Motor neuron (in vitro differentiated cells): ENCODE measurements around the gene IMMP2L. TPM values are rescaled to one million over a fixed set of nuclear protein-coding genes. Genes with fewer than 3 reads are reported as not detected.
"Not testable (repeated sequence)": the region's sequence is repeated elsewhere in the genome, so short reads cannot be mapped to it uniquely, and the experiment has no call there.

Experiments
- ATAC-seq, 8 experiments: fragments of 200-7000 bp; cut with Tn5 transposase; replicated peaks in 6 of 8; 2 replicates each; pipeline ENCODE4 v1.8.0; 2021; ENCODE audit warnings: mild to moderate bottlenecking in 8 of 8, moderate library complexity in 8 of 8
- H3K27ac ChIP-seq, 2 donors: fragments of 250-450 bp; sonication (Bioruptor Pico); 2 replicates each; pipeline ENCODE4 v1.9.0; 2021; ENCODE audit warnings: antibody characterized with exemption in 2 of 2, mild to moderate bottlenecking in 2 of 2, moderate library complexity in 1 of 2
- H3K4me1 ChIP-seq, 2 donors: fragments of 250-450 bp; sonication (Bioruptor Pico); replicated peaks in 1 of 2; 2 replicates each; pipeline ENCODE4 v1.6.1; 2021; ENCODE audit warnings: antibody characterized with exemption in 2 of 2, mild to moderate bottlenecking in 2 of 2, moderate library complexity in 1 of 2
- H3K4me3 ChIP-seq, 5 donors: fragments of 250-450 bp; sonication (Bioruptor Pico); 2 replicates each; pipeline ENCODE4 v1.9.0; 2021; ENCODE audit warnings: antibody characterized with exemption in 5 of 5, mild to moderate bottlenecking in 5 of 5, moderate library complexity in 4 of 5
- WGBS, 10 experiments: fragments of 450-650 bp; shearing (Covaris generic); methylation state at CpG; one replicate each; pipeline ENCODE4 v1.0.0; 2022; 5-methylcytosine and 5-hydroxymethylcytosine counted together
- in situ Hi-C, 9 experiments: fragments of 400-800 bp; cut with MboI; loops; one replicate each; pipeline ENCODE4 v1.15.0; 2021; ENCODE audit warnings: low sequenced_read_pairs in 9 of 9, low pct_unique_long_range_greater_than_20kb in 2 of 9; ENCODE audit not compliant: unreplicated experiment in 9 of 9
- total RNA-seq, 8 experiments: library from RNA; unstranded; fragments of 300-600 nt; gene quantifications; 2 replicates each; pipeline versions ENCODE4 v1.2.3 to v1.2.4, GENCODE V29; 2022

Gene IMMP2L
- total RNA-seq, 8 experiments from 2014 or later: 9.9 to 78.5 (median 19.3) TPM

DNA sequence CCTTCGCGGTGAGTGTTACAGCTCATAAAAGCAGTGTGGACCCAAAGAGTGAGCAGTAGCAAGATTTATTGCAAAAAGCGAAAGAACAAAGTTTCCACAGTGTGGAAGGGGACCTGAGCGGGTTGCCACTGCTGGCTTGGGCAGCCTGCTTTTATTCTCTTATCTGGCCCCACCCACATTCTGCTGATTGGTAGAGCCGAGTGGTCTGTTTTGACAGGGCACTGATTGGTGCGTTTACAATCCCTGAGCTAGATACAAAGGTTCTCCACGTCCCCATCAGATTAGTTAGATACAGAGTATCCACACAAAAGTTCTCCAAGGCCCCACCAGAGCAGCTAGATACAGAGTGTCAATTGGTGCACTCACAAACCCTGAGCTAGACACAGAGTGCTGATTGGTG, 18.9 kb upstream of the IMMP2L start:
- ATAC-seq, in situ Hi-C loops, H3K27ac ChIP-seq, H3K4me3 ChIP-seq, H3K4me1 ChIP-seq: not testable (repeated sequence)
- WGBS, 10 experiments: no CpG with 5 or more reads among the region's 7 CpGs

DNA sequence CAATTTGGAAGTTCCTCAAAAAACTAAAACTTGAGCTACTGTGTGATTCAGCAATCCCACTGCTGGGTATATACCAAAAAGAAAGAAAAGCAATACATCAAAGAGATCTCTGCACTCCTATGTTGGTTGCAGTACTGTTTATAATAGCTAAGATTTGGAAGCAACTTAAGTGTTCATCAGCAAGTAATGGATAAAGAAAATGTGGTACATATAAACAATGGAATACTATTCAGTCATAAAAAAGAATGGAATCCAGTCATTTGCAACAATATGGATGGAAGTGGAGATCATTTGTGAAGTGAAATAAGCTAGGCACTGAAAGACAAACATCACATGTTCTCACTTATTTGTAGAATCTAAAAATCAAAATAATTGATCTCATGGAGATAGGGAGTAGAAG, 16.5 kb upstream of the IMMP2L start:
- Histone ChIP-seq H3K27ac (no peak overlapping the region), H3K4me1 (no peaks in the 10 kb centered on the region), H3K4me3 (no peak overlapping the region)
- no peak for ATAC-seq
- in situ Hi-C loops: no loop called here

DNA sequence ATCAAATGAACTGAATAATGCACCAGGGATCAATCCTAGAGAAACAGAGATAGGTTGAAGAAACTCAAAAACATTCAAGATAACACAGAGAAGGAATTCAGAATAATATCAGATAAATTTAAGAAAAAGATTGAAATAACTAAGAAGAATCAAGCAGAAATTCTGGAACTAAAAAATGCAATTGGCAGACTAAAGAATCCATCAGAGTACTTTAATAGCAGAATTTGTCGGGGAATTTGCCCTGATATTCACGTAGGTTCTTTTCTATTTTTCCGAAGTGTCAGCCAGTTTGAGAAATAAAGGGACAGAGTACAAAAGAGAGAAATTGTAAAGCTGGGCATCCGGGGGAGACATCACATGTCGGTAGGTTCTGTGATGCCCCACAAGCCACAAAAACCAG, 9.4 kb upstream of the IMMP2L start:
- WGBS, 10 experiments: 29 to 100% (median 90%) methylated on average over 2 to 5 of the region's 5 CpGs
- Histone ChIP-seq H3K4me1 (no peaks in the 10 kb centered on the region), H3K27ac (no peak overlapping the region), H3K4me3 (no peak overlapping the region)
- in situ Hi-C loops: no loop called here
- no peak for ATAC-seq

DNA sequence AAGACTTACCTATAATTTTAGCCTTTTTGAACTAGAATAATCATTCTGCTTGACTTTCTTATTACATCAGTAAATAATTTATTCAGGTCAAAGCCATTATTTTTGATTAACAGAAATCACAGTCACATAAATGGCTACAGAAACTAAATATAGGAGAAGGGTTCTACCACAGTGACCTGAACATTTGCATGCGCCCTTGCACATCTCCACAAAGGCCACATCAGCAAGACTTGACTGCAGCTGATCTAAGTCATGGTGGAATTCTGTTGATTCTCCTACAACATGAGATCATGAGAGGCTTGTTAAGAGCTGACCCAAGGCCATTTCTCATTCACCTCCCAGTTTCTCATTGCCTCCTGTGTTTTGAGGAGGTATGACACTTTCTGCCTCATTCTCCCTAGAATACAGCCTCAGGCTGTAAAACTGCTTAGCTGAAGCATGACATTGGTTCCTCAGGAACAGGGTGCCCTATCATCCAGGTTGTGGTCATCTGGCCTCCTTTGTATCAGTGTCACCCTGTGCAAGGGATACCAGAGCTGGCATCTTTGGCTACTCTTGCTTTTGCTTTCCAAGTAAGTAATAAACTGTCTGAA, 6.7 kb upstream of the IMMP2L start:
- Histone ChIP-seq H3K4me1 (no peaks in the 10 kb centered on the region), H3K27ac (no peak overlapping the region), H3K4me3 (no peak overlapping the region)
- in situ Hi-C loops: no loop called here
- ATAC-seq: no peak
- WGBS, 10 experiments: 80 to 100% (median 88%) methylated on average over 1 of the region's 1 CpG; no CpG with 5 or more reads in 7 of the 10 experiments

DNA sequence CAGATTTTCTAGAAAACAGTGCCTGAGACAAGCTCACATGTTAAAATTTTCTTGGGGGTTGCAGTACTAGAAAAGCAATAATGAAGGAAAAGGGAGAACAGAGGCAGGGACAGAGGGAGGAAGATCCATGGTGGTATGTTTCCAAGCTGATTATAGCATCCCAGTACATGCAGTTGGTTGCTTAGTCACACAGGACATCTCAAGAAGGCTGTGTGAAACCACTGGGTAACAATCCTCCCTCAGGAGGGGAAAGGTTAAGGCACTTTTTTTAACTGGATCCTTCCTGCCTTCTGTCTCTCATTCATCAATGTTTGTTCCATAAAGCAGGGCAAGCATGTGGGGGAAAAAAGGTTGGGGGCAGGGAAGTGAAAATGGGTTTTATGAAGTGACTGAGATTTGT, 6.1 kb upstream of the IMMP2L start:
- ATAC-seq: no peak
- in situ Hi-C loops: no loop called here
- no peak overlapping the region for H3K27ac ChIP-seq
- no peaks in the 10 kb centered on the region for H3K4me1 ChIP-seq
- H3K4me3 ChIP-seq: no peak overlapping the region

DNA sequence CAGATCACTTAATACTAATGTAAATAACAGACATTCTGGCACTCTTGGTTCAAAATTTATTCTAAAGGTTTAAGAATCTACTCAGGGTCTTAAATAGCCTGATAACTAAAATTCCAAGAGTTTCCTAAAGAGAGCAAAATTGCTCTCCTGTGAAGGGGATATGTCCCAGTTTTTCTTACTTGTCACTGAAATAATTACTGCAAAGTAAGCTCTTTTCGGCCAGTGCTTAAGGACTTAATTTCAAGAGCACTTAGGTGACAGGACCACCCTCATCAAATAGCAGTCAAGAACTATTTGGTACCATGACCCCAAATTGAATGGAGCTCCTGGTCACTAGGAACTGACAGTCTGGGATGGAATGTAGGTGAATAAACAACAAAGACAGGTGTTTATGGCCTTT, 1.8 kb upstream of the IMMP2L start:
- 0% methylated on average over 1 of the region's 1 CpG; no CpG with 5 or more reads in 9 of the 10 experiments for WGBS, 10 experiments
- in situ Hi-C loops: no loop called here

DNA sequence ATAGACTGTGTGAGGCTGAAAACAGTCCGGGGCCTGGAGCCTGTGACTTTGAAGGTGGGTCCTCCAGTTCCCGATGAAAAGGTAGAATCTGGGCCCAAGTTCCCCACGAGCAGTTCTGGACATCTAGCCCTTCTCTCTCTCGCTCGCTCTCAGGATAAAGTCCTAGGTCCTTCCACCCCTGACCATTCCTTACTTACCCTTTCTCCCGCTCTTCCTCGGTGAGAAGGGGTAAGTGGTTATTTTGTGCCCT, 713 bp downstream of the IMMP2L start:
- H3K4me3 ChIP-seq: peak overlapping the region; percentile 79 to 99 (median 94)
- WGBS, 10 experiments: 0 to 19% (median 8%) methylated on average over 1 to 6 of the region's 7 CpGs; no CpG with 5 or more reads in 3 of the 10 experiments
- H3K4me1 ChIP-seq: peaks cover 11 to 14% of the 10 kb centered on the region in 2 donors
- H3K27ac ChIP-seq: peak overlapping the region in 1 of 2 donors; percentile 84
- peak in 3 of 8 experiments; percentile 2 to 3 (median 3) for ATAC-seq
- in situ Hi-C loops: no loop called here

More for the DNA sequence above, 1.8 kb upstream of the IMMP2L start:
- no peak overlapping the region for H3K4me3 ChIP-seq
- no peak overlapping the region for H3K27ac ChIP-seq
- H3K4me1 ChIP-seq: peaks cover 11 to 14% of the 10 kb centered on the region in 2 donors
- ATAC-seq: no peak

DNA sequence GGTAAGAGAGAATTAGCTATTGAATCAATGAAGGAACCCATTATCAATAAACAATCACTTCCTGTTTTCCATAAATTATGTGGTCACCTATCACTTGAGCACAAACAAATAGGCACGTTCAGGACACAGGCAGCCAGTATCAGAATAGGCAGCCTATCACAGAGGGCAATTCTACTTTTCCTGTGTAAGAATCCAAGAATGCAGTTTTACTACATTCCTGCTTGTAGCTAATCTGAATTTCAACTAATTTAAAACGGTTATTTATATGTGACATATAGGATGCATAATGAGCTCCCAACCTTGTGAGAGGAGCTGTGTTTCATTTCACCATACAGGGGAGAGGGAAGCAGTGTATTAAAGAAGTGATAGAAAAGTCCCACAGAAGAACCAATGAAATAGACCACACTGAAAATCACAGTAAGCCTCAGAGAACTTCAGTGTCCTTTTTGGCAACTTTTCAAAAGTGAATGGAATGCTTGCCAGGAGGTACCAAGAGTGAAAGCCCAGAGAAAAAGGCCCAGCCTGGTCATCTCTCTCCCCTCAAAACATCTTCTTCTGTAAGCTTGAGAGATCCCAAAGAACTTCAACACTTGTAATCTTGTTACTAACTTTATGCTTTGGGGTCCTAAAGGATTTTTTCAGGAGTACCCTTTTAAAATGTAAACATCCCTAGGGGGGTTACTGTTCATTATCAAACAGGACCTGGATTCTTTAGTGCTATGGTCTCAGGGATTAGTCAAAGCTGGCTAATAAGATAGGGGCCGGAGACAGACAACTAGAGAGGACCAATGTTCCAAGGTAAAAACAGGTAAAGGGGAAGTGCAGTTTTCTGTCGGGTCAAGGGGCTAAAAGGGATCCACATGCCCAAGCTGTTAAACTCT, 1.3 kb downstream of the IMMP2L start:
- H3K27ac ChIP-seq: no peak overlapping the region
- H3K4me1 ChIP-seq: peaks cover 11 to 14% of the 10 kb centered on the region in 2 donors
- in situ Hi-C loops: no loop called here
- no peak for ATAC-seq
- 0 to 71% (median 31%) methylated on average over 1 to 4 of the region's 4 CpGs; no CpG with 5 or more reads in 2 of the 10 experiments for WGBS, 10 experiments
- H3K4me3 ChIP-seq: peak overlapping the region; percentile 79 to 99 (median 94)

DNA sequence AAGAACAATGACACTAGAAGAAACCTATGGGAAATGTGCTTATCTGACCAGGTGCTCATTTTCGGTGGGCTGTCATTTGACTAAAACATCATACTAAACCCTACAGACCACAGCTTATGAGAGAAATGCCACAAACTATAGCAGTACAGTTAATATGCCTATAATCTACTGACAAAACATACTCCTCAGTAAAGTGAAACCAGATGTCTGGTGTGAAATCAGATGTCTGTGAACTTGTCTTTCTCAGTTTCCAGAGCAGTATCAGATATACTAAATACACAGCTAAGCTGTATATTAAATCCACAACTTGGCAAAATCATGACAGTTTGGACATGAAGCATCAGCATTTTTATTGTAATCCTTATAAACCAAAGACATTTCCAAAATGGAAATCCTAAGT, 3.3 kb downstream of the IMMP2L start:
- no peak for ATAC-seq
- Histone ChIP-seq H3K27ac (no peak overlapping the region), H3K4me3 (no peak overlapping the region), H3K4me1 (peaks cover 11 to 14% of the 10 kb centered on the region in 2 donors)
- in situ Hi-C loops: no loop called here
- 25 to 100% (median 90%) methylated on average over 1 of the region's 1 CpG; no CpG with 5 or more reads in 4 of the 10 experiments for WGBS, 10 experiments

DNA sequence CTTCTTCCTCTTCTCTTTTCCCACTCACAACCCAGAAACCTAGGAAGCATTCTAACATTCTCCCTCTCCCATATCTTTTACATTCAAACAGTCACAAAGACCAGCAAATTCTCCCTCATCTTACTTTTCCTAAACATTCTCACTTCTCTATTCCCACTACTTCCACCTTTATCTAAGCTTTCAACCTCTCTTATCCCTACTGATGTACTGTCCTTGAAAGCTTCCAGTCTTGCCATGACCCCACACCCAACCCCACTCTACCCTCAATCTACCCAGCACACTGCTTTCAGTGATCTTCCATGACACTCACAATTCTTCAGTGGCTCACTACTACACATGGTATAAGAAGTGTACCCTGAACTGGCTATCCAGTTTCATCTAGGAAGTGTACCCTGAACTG, 5.3 kb downstream of the IMMP2L start:
- in situ Hi-C loops: no loop called here
- Histone ChIP-seq H3K4me1 (peaks cover 11 to 14% of the 10 kb centered on the region in 2 donors), H3K27ac (no peak overlapping the region), H3K4me3 (no peak overlapping the region)
- no peak for ATAC-seq

DNA sequence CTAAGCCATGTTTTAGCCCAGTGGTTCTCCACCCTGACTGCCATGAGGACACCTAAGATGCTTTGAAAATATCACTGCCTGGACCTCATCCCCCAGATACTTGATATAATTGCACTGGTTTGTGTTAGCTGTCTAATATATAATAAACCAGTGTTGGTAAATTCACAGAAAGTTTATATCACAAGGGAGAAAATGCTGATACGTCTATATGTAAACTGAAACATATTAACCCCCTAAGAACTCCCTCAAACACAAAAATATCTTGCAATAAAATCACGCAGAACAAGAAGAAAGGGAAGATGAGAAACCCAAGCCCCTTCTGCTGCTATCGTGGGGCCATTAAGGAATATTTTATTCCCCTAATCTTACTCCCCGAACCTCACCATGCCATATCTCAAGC, 8.2 kb downstream of the IMMP2L start:
- WGBS, 10 experiments: 28 to 65% (median 47%) methylated on average over 1 to 4 of the region's 4 CpGs; no CpG with 5 or more reads in 1 of the 10 experiments
- Histone ChIP-seq H3K4me3 (no peak overlapping the region), H3K27ac (no peak overlapping the region), H3K4me1 (no peaks in the 10 kb centered on the region)
- no peak for ATAC-seq
- in situ Hi-C loops: no loop called here

DNA sequence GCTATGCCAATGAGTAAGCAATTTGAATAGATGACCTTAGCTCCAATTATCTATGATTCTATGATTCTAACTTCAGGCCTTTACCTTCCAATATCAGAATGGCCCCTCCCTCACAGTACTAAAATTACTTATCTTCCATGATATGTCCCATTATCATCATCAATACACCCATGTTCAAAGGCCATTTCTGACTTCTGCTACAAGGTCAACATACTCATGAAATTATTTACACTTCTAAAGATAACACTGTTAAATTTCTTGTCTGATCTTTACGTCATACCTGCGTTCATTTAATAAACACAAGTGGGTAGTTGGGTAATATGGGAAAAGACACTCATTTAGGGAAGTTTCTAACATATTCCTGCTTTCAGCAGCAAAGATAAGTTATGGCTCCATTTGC, 21.2 kb downstream of the IMMP2L start:
- 94 to 100% (median 100%) methylated on average over 2 of the region's 2 CpGs; no CpG with 5 or more reads in 1 of the 10 experiments for WGBS, 10 experiments
- H3K4me3 ChIP-seq: no peak overlapping the region
- in situ Hi-C loops: no loop called here
- ATAC-seq: no peak
- H3K4me1 ChIP-seq: peaks cover 0 to 8% of the 10 kb centered on the region in 2 donors
- no peak overlapping the region for H3K27ac ChIP-seq

DNA sequence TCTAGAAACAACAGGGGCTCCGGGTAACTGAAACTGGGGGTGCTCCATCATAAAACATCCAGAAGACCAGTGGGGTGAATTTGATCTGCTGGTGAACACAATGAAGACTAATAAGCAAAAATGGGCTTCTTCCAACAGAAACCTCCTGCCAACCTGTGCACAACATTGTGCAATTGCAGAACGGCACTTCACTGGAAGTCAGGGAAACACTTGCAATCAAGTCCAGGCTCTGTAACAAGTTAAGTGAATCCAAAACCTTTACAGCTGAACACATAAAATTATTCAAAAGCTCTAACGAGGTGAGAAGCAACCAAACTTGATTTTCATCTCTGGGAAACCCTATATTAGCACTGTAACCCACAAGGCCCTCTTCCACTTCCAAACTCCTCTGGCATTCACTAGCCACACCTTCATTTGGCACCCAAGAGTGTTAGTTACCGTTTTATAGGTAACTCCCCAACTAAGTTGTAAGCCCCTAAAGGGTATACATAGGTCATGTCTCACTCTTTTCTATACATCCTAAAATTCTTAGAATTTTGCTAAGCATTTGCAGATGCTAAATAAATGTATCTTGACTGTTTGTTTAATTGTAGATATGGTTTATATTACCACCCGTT, 22.0 kb downstream of the IMMP2L start:
- Histone ChIP-seq H3K4me3 (no peak overlapping the region), H3K27ac (no peak overlapping the region), H3K4me1 (peaks cover 0 to 8% of the 10 kb centered on the region in 2 donors)
- in situ Hi-C loops: no loop called here
- 73 to 100% (median 94%) methylated on average over 1 to 5 of the region's 5 CpGs for WGBS, 10 experiments
- no peak for ATAC-seq
